Activated CD4-positive, alpha-beta T cell treated with anti-CD3 and anti-CD28 coated beads, Interleukin-2, amount 50 U/mL, for 24 hours (primary cell): ENCODE results near the gene GDF7.

ENCODE experiments used
- DNase-seq, 2 donors: peaks; one replicate each; pipeline ENCODE4 v3.0.0-alpha.2; 2020; ENCODE audit warnings: low read depth in 1 of 2, low spot score in 1 of 2

The GDF7 gene

GRCh38 chr2:20666304-20667150 is at the start of gene GDF7:
Gene GDF7 (plus strand): TSS chr2:20667144. CDS start chr2:20667240, 96 bp downstream.
- no peak for DNase-seq

- DNase-seq = no peak
Observed at GRCh38 chr2:20617892-20618467, 49.0 kb upstream of the GDF7 start.

DNA sequence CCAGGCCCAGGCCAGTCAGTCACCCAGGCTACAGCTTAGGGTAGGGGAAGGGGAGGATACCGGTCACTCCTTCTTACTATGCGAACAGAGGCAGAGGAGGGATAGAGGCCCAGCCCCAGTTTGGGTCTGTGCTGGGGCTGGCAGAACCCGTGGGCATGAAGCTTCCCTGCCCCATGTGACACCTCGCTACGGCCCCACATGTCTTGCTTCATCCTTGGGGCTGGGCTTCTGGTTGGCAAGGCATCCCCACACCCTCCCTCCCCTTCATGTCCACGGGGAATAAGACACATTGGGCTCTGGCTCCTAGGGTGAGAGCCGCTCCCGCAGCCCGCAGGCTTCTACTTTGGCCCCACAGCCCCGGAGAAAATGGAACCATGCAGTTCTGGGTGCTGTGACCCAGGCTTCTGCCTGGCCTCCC is 48.5 kb upstream of the GDF7 start:
- DNase-seq = no peak

DNA sequence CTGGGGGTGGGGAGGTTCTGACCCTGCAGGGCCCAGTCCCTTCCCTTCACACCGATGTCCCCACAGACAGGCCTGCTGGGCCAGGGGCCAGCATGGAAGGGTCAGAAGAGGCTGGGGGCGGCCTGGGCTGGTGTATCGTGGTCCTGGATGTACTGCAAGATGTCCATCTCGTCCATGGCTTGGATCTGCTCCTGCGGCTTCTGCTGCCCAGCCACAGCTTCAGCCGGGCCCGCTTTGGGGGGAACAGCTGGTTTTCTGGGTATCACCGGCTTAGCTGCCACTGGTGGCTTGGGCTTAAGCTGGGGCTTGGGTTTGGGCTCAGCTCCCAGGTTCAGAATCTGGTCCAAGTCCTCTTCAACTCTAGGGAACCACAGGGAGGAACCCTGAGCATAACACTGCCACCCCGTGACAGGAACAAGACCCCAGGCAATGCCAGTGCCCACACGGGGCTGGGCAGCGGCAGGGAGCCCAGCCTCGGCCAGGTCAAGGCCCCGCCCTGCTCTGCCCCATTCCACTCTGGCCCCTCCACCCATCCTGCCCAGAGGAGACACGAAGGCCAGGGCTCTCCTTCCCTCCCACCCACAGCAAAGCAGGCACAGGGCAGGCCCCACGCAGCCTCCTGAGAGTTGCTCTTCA is 47.9 kb upstream of the GDF7 start:
- DNase-seq = no peak

- no peak for DNase-seq
Observed at GRCh38 chr2:20619624-20620024, 47.3 kb upstream of the GDF7 start.

DNA sequence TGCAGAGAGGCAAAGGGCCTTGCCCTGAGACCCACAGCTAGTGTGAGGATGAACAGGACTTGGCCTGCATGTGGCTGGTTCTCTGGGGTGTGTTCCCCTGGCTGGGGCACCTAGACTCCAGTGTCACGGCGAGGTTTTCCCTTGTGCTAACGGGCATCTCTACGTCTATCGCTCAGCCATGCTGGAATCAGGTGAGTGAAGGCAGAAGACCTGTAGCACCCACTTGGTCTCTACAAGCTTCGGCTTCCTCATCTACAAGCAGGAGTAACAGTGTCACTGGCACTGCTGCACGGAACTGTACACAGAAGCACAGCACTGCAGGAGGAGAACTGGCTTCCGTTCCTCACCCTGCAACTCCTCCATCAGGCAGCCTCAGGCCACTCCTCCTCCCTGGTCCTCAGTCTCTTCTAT is 46.7 kb upstream of the GDF7 start:
- DNase-seq = no peak

DNA sequence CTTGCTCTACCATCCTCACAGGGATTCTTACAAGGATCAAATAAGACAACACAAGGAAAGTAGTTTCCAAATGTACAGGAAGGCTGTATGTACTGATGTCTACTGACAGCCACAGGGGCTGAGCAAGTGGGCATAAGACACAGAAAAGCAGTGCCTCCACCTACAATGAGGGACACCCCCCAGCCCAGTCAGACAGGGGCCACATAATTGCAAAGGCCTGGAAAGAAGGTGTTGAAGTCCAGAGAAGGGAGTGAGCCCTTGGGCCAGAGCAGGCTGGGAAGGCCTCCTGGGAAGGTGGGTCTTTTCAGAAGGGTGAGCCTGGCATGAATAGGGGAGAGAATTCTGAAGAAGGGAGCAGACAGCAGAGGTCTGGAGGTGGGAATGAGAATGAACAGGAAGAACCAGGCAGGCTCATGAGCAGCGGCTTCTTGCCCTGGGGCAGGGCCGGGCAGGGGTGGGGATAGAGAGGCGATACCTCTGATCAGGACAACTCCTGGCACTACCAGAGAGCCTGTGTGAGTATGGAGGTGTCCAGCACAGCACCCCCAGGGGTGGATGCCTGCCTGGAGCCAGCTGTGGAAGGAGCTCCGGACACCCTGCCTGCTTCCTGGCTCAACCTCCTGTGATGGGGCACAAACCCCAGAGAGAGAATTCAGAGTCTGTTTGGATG is 46.1 kb upstream of the GDF7 start:
- DNase-seq = no peak

- no peak for DNase-seq
Observed at GRCh38 chr2:20621366-20622295, 45.3 kb upstream of the GDF7 start.

GRCh38 chr2:20622296-20622686 is 44.7 kb upstream of the GDF7 start:
- no peak for DNase-seq

- DNase-seq = no peak
Observed at GRCh38 chr2:20622731-20623130, 44.2 kb upstream of the GDF7 start.

DNA sequence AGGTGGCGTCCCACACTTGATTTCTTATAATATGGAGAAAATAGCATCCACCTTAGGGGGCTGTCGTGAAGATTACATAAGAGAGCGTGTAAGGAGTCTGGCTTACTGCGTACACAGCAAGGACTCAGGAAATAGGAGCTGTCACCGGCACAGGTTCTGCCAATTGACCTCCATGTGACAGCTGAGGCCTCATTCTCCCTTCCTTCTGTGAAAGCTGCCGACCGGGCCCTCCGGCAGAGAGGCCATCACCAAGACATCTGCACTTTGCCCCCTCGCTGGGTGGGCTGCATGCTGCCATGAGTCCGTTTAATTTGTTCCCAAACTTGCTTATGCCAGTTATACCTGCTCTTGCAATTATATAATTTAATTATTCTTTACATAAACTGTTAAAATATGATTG is 43.7 kb upstream of the GDF7 start:
- no peak for DNase-seq

DNA sequence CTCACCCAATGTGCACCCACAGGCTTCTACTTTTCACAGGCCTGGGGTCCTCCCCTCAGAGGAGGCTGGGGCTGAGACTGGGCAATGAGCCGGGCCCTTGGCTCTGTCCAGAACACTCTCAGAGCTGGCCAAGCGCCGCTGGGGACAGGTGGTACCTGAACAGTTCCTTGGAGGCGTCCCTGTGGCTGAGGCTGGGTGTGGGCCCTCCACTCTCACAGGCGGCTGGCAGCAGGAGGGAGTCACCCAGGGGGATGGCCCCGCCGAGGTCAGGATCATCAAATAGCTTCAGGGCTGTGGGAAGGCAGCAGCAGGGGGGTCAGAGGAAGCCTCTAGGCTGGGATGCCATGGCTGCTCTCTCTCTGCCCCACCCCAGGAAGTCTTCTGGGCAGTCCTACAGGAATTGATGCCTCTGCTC is 43.2 kb upstream of the GDF7 start:
- DNase-seq = no peak

- no peak for DNase-seq
Observed at GRCh38 chr2:20624156-20624883, 42.6 kb upstream of the GDF7 start.

- no peak for DNase-seq
Observed at GRCh38 chr2:20624884-20625485, 42.0 kb upstream of the GDF7 start.

DNA sequence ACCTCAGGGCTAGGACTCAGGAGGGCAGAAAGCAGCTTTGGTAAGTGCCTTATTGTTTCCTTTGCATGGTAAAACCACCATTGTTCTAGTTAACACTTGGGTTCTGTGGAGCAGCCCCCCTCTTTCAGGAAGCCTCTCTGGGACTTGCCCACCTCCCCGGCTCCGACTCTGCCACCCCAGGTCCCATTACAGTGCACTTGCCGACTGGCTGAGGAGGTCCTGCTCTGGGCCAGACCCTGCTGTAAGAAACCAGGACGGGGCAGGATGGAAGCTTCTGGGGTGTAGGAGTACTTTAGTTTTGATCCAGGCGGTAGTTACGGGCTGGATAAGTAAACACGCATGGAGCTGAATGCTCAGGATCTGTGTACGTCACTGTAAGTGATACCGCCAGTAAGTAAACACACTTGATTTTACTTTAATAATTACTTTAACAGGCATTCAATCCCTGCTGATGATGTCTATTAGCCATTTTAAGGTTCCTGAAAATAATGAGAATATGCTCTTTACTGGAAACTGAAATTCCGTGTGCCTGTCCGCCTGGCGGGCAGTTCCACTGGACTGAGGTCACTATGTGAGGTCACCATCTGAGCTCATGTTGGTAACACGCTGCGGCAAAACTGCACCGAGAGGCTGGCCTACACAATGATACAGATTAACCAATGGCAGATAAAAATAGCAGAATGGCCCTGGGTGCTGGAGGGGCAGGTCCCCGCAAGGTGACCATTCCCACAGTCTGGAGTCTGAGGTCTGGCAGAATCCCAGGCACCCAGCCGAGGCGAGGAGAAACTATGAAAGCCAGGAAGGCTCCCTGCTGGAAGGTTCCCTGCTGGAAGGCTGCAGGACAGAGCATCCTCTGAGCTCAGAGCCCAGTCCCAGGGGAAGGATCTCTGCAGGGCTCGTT is 41.2 kb upstream of the GDF7 start:
- DNase-seq = no peak

- DNase-seq = no peak
Observed at GRCh38 chr2:20626392-20626697, 40.6 kb upstream of the GDF7 start.

- no peak for DNase-seq
Observed at GRCh38 chr2:20626698-20627513, 40.0 kb upstream of the GDF7 start.
